8988T (cell line): Measurements from ENCODE around the gene NPHP4.

Experiments used
- DNase-seq: peaks from one replicate; pipeline ENCODE4 v3.0.0; 2011

Gene NPHP4

GRCh38 chr1:6002714-6003501 is 10.7 kb upstream of the NPHP4 start:
- DNase-seq = no peak

- DNase-seq = no peak
Observed at GRCh38 chr1:6001992-6002576, 9.9 kb upstream of the NPHP4 start.

GRCh38 chr1:6000444-6001288 is 8.4 kb upstream of the NPHP4 start:
- no peak for DNase-seq

GRCh38 chr1:5999711-6000443 is 7.7 kb upstream of the NPHP4 start:
- no peak for DNase-seq

GRCh38 chr1:5998906-5999301 is 6.7 kb upstream of the NPHP4 start:
- no peak for DNase-seq

- DNase-seq = no peak
Observed at GRCh38 chr1:5998051-5998905, 6.1 kb upstream of the NPHP4 start.

DNA sequence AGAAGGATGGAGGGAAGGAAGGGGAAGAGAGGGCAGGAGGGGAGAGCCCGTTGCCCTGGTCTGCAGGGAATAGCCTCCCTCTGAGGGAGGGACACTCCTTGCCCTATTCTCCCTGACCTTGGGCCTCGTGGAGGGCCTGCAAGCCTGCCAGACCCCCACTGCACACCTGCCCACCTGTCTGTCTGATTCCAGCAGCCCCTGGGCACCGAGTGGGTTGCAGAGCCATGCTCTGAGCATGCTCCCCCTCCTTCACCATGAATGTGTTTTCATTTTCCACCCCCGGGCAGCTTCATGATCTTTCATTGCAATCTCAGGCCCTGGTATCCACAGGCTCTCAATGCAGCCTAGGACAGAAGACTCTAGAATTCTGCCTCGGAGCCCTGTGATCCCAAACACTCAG is 5.1 kb upstream of the NPHP4 start:
- no peak for DNase-seq

GRCh38 chr1:5996641-5997270 is 4.5 kb upstream of the NPHP4 start:
- DNase-seq = no peak

DNA sequence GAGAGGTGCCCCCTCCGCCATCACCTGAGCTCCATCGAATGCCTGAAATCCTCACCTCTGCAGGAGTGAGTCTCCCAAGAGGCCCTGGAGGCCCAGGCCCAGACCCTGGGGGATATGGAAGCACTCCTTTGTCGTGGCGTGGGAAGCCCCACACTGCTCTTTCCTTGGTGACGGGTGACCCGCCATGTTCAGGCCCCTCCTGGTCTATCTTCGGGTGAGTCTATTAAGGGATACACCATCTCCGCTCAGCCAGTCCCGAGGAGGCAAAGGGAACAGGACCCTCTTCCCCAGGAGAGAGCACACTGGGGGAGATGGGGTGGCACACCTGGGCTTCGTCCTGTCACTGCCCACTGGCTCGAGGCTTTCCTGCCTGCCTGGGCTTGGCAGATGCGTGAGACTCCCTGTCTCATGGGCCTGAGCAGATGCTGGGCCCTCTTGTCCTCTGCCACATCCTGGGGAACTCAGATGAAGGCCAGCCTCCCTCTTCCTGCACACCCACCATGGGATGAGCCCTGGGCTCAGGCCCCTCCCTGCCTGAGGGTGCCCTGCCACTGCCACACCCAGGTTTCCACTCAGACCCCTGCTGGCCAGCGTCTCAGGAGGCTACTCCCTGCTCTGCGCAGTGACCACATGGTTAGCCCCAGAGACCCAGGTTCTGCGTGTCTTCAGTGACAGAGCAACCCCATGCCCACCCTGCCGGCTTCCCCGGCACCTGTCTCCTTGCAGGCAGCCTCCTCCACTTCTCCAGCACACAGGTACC is 3.8 kb upstream of the NPHP4 start:
- DNase-seq = no peak

DNA sequence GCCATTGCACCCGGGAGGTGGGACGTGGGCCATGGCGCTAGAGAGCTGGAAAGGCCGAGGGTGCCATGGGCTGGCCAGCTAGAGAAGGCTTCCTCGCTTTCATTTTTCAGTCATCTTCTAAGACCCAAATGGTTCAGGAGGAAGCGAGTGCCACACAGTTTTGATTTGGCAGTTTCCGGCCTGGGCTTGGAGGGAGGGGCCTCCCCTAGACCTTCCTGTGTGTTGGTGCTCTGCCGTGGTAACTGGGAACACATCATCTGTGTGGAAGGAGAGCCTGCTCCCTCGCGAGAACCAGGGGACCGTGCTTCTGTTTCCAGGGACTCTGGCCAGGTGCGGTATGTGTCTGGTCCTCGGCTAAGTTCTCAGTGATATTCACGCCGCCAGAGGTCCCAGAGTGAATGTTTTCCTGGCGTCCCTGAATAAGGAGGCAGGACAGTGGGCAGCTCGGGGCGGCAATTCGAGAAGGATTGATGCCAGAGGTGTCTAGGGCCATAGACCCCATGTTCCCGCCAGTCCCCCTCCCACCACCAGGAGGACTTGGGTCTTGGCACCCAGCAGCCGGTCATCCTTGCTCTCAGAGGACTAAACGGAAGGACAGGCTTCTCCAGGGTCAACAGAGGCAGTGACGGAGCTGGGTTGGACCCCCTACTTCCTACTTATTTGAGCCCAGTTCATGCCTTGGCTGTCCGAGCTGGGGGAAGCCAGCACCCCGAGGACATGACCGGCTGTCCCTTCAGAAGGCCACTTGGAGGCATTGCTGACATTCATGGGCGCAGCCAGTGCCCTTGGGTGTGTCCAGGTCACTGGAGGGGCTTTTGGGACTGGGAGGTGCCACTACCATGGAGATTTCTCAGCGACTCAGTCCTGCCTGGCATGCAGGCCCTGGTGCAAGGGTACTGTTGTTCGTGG is 2.7 kb upstream of the NPHP4 start:
- DNase-seq = no peak

DNA sequence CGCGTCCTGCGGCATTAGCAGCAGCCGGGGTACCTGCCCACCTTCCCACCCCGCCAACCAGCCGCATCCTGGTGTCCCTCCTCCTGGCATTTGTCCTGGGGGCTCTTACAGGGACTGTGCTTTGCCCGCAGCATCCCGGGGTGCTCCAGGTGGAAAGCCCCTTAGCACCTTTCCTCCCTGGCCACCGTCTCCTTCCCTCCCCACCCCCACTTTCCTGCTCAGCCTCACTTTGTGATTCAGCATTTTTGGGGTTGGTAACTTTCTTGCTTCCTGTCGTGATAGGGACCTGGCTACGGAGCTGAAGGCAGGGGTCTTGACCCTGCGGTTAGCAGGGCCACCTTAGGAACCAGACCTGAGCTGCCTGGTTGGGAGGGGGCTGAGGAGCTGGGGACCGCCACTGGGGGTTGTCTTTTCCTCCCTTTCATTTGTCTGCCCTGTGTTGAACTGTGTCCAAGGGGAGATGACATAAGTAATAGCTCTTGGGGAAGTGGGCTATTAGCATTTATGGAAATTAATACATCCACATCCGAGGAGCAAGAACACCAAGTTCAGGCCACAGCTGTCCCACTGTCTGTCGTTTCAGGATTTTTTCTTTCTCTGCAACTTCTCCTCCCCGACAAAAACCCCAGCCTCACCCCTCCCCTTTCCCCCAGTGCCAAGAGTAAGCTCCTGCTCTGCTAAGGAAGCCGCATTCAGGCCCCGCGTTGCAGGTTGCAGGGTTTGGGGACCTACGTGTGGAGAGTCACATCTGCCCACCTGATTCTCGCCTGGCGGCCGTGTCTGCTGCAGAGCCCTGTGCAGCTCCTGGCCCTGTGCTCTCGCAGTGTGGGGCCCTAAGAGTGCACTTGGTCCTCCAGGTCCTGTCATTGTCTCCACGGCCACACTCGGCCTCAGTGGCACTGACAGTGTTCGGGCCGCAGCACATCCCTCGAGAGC is 1.6 kb upstream of the NPHP4 start:
- no peak for DNase-seq

- DNase-seq = no peak
Observed at GRCh38 chr1:5992814-5993555, 760 bp upstream of the NPHP4 start.

DNA sequence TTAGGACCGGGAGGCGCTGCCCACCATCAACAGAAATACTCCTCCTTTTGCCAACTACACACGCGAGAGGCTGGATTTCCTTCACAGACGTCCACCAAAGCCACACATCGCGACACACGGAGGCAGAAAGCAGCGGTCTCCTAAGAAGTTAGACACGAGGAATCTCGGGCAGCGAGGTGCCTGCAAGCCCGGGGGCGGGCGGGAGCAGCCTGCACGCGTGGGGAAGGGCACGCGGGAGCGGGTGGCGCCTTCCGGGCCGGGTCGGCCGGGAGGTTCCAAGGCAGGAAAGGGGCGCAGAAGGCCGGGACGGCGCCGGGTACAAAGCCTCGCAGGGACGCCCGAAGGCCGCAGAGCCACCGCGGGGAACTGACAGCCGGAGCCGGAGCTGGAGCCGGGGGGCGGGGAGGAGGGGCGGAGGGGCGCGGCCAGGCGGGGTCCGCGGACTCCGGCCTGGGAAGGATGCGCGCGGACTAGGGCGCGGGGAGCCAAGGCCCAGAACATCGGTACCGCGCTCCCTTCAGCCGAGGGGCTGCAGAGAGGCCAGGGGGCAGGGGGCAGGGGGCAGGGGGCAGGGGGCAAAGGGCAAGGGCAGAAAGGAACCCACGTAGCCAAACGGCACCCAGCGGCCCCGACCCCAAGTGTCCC is 722 bp downstream of the NPHP4 start:
- no peak for DNase-seq

- no peak for DNase-seq
Observed at GRCh38 chr1:5990913-5991312, 1.3 kb downstream of the NPHP4 start.

- DNase-seq = no peak
Observed at GRCh38 chr1:5989731-5990271, 2.4 kb downstream of the NPHP4 start.

- no peak for DNase-seq
Observed at GRCh38 chr1:5989286-5989605, 3.0 kb downstream of the NPHP4 start.

GRCh38 chr1:5988596-5989285 is 3.5 kb downstream of the NPHP4 start:
- no peak for DNase-seq
